BE2C (cell line): ENCODE results near the gene ULK2.

ENCODE experiments used
- DNase-seq: peaks from one replicate; pipeline ENCODE4 v3.0.0-alpha.2; 2020
- H3K27me3 ChIP-seq: fragments of 250-450 bp; sonication (Bioruptor Pico); 2 replicates; pipeline ENCODE4 v1.5.1; 2020; ENCODE audit warnings: mild to moderate bottlenecking
- H3K36me3 ChIP-seq: fragments of 250-450 bp; sonication (Bioruptor Pico); 2 replicates; pipeline ENCODE4 v1.5.1; 2020; ENCODE audit warnings: mild to moderate bottlenecking
- H3K4me1 ChIP-seq: fragments of 250-450 bp; sonication (Bioruptor Pico); 2 replicates; pipeline ENCODE4 v1.5.1; 2020
- H3K4me3 ChIP-seq: 2 replicates; pipeline ENCODE4 v1.5.1; 2011; ENCODE audit warnings: low read depth, low read length
- H3K9me3 ChIP-seq: fragments of 250-450 bp; sonication (Bioruptor Pico); 2 replicates; pipeline ENCODE4 v1.5.1; 2020
- CTCF ChIP-seq: IDR thresholded peaks from 2 replicates; pipeline ENCODE4 v1.5.1; 2012; ENCODE audit warnings: mild to moderate bottlenecking, low read depth, low read length

ULK2 gene

GRCh38 chr17:19748807-19749193 is 118.9 kb downstream of the ULK2 start:
- Histone ChIP-seq H3K27me3 (no peaks in the 10 kb centered on the region), H3K9me3 (no peaks in the 10 kb centered on the region), H3K4me1 (no peaks in the 10 kb centered on the region), H3K4me3 (no peak overlapping the region), H3K36me3 (no peaks in the 10 kb centered on the region)
- no peak for TF ChIP-seq CTCF
- no peak for DNase-seq

- no peaks in the 10 kb centered on the region for H3K36me3 ChIP-seq
- DNase-seq, result no peak
- no peak for TF ChIP-seq CTCF
- H3K4me3 ChIP-seq, result no peak within 1 kb of the TSS
- H3K9me3 ChIP-seq, result no peaks in the 10 kb centered on the region
- no peaks in the 10 kb centered on the region for H3K4me1 ChIP-seq
- H3K27me3 ChIP-seq, result no peaks in the 10 kb centered on the region
Measured at GRCh38 chr17:19747829-19748806, 119.6 kb downstream of the ULK2 start, which contains the start of gene ALDH3A1. TSS of gene ALDH3A1 (minus strand) at chr17:19748298. CDS start at chr17:19745129, 3,169 bp downstream.

- DNase-seq, result no peak
- Histone ChIP-seq H3K9me3 (no peaks in the 10 kb centered on the region), H3K36me3 (no peaks in the 10 kb centered on the region), H3K4me1 (no peaks in the 10 kb centered on the region), H3K27me3 (no peaks in the 10 kb centered on the region), H3K4me3 (no peak overlapping the region)
- no peak for TF ChIP-seq CTCF
Measured at GRCh38 chr17:19747159-19747719, 120.5 kb downstream of the ULK2 start.

GRCh38 chr17:19746517-19746916 is 121.2 kb downstream of the ULK2 start:
- Histone ChIP-seq H3K27me3 (no peaks in the 10 kb centered on the region), H3K9me3 (no peaks in the 10 kb centered on the region), H3K4me3 (no peak overlapping the region), H3K36me3 (no peaks in the 10 kb centered on the region), H3K4me1 (no peaks in the 10 kb centered on the region)
- no peak for DNase-seq
- TF ChIP-seq CTCF, result no peak

- Histone ChIP-seq H3K9me3 (no peaks in the 10 kb centered on the region), H3K4me3 (no peak overlapping the region), H3K36me3 (no peaks in the 10 kb centered on the region), H3K27me3 (no peaks in the 10 kb centered on the region), H3K4me1 (no peaks in the 10 kb centered on the region)
- DNase-seq, result peak; percentile 87
- peak; percentile 59 for TF ChIP-seq CTCF
Measured at GRCh38 chr17:19744922-19745757, 122.6 kb downstream of the ULK2 start.
